Astrocyte of the cerebellum (primary cell): ENCODE data around the gene SRRM2.

Source experiments
- DNase-seq: peaks from one replicate; pipeline ENCODE4 v3.0.0-alpha.2; 2011; ENCODE audit warnings: low read depth
- H3K4me3 ChIP-seq: 2 replicates; pipeline ENCODE4 v1.5.1; 2011; ENCODE audit warnings: mild to moderate bottlenecking, low read depth, low read length, moderate library complexity
- in situ Hi-C: cut with HindIII; loops from 2 replicates; pipeline ENCODE4 v1.10.0; 2017; ENCODE audit warnings: low sequenced_read_pairs
- TF ChIP-seq, protein P1 (sequence below): IDR thresholded peaks from 2 replicates; pipeline ENCODE4 v1.5.1; 2012; ENCODE audit warnings: low read length, low read depth, moderate library complexity, mild to moderate bottlenecking; ENCODE audit errors: missing control alignments

SRRM2 gene

DNA sequence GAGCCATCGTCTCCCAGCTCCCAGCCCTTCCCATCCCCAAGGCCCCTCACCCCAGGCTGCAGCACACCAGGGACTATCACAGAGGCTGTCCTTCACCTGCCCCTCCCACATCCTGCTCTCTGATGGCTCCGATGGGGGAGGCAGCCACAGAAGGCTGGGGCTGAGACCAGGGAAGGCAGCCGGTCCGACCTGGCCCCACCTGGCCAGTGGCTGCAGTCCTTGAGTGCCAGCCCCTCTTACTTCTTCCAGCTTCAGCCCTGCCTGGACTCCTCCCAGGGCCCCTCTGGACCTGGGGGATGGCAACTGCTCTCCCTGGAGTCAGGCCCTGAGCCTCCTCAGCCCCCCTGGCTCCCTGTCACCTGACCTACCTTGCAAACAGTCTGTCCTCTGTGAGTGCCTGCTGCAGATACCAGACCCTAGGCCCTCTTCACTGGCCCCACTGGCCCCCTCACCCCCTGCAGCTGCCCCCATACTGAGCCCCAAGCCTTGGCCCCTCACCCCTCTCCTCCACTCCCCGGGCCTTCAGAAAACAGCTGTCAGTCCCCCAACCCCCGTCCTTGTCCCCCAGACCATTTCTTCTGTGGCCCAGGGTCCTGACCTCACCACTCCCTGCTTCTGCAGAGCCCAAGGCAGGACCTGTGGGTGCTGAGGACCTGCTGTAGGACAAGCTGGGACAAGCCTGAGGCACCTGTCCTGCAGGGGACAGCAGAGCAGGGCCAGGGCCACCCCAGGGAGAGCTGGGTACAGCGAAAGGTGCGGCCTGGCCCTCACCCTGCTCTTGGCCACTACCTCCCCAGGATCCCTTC, 12.6 kb upstream of the SRRM2 start:
- H3K4me3 ChIP-seq = no peak overlapping the region
- TF ChIP-seq, protein P1, sequence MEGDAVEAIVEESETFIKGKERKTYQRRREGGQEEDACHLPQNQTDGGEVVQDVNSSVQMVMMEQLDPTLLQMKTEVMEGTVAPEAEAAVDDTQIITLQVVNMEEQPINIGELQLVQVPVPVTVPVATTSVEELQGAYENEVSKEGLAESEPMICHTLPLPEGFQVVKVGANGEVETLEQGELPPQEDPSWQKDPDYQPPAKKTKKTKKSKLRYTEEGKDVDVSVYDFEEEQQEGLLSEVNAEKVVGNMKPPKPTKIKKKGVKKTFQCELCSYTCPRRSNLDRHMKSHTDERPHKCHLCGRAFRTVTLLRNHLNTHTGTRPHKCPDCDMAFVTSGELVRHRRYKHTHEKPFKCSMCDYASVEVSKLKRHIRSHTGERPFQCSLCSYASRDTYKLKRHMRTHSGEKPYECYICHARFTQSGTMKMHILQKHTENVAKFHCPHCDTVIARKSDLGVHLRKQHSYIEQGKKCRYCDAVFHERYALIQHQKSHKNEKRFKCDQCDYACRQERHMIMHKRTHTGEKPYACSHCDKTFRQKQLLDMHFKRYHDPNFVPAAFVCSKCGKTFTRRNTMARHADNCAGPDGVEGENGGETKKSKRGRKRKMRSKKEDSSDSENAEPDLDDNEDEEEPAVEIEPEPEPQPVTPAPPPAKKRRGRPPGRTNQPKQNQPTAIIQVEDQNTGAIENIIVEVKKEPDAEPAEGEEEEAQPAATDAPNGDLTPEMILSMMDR = no peak
- in situ Hi-C loops = no loop called here
- DNase-seq = no peak

DNA sequence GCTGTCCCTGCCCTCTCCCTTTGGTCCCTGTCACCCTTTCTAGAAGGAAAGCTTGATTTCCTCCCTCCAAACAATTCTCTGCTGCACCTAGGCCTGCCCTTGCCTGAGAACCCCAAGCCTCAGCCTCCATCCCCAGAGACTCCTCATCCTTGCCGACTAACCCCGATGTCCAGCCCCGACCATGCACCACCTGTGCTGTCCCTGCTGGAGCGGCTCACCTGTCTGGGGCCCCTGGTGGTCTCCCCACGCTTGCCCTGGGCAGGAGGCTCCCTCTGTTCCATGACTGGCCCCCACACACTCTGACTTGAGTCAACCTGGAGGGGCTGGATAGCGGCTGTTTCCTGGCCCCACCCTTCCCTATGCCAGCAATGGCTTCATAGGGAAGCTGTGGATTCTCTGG, 12.0 kb upstream of the SRRM2 start:
- in situ Hi-C loops = no loop called here
- TF ChIP-seq, protein P1 = no peak
- H3K4me3 ChIP-seq = no peak overlapping the region
- no peak for DNase-seq

DNA sequence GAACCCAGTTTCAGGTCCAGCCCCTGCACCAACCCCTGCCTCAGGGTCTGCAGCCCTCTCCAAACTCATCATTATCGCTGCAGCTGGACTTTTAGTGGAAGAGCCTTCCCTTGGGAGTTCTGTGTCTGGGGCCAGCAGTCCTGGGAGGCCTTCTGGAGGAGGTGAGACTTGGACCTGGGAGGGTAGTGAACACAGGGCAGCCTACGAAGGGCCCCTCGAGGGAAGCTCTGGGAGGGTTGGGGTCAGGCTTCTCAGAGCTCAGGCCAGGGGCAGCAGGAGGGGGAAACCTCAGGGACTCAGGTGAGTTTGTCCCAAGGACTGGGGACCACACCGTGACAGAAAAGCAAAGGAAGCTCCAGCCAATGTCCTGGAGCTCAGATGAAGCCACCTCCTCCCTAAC, 11.3 kb upstream of the SRRM2 start:
- DNase-seq = no peak
- H3K4me3 ChIP-seq = no peak overlapping the region
- in situ Hi-C loops = no loop called here
- TF ChIP-seq, protein P1 = no peak

DNA sequence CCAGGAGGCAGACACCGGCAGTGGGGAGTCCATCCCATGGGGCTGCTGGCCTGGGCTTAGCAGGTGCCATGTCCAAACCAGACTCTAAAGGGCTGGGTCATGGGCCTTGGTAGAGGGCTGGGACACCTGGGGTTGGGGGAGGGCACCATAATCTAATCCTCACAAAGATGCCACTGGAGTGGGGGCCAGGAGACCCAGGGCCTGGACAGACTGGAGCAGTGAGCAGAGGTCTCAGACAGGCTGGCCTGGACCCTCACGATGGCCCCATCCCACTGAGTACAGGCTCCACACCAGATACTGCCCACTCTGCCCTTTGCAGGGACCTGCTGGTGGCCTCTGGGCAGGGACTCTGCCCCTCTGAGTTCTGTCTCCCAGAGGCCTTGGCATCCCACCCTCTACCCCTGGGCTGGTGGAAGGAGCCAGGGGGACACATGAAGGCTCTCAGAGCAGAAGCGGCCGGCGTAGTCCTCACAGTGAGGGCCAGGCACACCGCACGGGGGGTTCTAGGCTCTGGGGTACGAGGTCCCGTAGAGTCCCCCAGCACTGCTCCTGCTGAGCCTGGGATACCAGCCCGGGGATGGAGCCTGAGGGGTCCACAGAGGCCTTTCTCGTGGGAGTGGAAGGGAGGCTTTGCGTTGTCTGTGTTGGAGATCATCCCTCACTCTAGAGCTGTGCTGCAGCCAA, 10.0 kb upstream of the SRRM2 start:
- no peak overlapping the region for H3K4me3 ChIP-seq
- no peak for DNase-seq
- in situ Hi-C loops = no loop called here
- TF ChIP-seq, protein P1 = no peak

DNA sequence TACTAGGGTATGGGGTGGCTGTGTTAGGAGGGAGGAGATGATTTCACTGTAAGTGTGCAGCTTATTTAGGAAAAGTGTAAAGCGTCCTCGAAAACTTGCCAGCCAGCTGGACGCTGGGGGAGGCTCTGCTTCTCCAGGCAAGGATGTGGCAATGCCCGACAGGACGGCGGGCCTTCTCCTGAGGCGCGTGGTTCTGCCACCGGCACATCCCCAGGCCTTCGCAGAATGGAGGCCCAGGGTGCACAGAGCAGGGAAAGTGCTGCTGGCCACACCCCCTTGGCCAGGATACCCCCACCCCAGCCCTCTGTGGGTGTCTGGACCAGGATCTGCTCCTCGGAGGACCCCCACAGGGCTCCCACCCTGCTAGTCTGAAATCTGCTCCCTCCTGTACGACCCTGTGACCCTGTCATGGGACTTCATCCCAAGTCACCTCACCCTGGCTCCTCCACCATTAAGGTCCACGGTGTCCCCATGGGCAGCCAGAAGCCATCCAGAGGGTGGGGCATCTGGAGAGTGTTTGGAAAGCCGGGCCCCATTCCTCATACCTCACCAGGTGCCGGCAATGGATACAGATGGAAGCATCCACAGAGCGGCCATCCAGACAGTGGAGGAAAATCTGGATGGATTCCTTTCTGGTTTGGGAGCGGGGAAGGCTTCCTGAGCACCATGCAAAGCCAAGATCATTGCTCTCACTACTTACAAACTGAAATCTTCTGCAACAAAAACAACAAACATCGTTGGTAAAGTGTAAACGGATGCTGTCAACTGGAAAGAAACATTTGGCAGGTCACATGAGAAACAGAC, 9.2 kb upstream of the SRRM2 start:
- TF ChIP-seq, protein P1 = no peak
- in situ Hi-C loops = no loop called here
- no peak overlapping the region for H3K4me3 ChIP-seq
- DNase-seq = no peak

DNA sequence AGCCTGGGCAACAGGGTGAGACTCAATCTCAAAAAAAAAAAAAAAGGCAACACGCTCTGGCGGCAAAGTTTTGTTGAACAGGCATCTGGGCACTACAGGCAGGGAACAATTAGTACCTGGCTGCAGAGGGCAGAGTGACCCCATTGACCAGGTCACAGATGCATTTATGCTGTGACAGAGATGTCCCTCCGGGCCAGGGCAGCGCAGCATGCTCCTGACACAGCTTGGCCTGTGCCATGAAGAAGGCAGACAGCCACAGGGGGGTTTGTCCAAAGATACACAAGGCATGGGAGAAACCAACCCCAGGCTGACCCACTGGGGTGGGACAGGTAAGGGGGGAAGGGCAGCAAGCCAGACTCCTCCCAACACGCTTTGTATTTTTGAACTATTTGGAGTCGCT, 7.7 kb upstream of the SRRM2 start:
- in situ Hi-C loops = no loop called here
- no peak for DNase-seq

More for the DNA sequence above, 7.7 kb upstream of the SRRM2 start:
- no peak overlapping the region for H3K4me3 ChIP-seq
- TF ChIP-seq, protein P1 = no peak
